Activated T-helper 1 cell treated with anti-CD3 and anti-CD28 coated beads, Interleukin-2, amount 50 U/mL, for 16 hours (primary cell): ENCODE data around the gene ARHGAP28.

Experiments used
- DNase-seq, 2 donors: peaks; one replicate each; pipeline ENCODE4 v3.0.0-alpha.2; 2020; ENCODE audit warnings: low read depth in 1 of 2, low spot score in 1 of 2

The ARHGAP28 gene

DNA sequence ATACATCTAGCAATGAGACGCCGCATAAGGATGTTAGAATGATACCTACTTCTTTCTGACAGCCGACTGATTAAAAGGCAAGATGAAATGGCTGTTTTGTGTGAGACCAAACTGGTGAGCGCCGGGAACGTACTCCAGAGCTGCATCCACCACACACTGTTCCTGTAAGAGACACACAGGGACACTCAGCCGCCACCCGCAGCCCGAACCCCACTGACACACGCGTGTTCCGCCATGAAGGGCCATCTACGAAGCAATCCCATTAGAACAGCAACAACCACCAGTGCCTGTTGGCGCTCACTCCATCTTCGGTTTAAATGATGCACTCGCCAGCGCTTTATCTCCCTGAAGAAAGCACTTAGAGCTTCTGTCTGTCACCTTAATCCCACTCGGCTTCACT, 225.8 kb downstream of the ARHGAP28 start:
- DNase-seq, result no peak

DNA sequence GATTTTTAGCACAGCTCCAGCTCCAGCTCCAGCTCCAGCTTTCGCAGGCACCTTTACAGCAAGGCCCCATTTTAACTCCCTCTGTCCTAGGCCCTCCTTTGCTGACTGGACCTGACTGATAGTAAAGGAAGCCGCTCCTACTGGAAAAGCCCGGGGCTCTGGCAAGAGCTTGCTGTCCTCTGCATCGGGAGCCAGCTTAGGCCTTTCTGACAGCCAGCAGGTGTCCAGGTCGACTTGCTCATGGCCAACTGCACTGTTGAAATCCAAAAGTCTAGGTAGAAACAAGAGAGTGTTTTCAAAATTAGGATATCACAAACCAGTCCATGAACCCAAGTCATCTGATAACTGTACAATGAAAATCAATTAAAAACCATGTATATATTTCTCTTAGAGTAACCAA, 227.0 kb downstream of the ARHGAP28 start:
- DNase-seq, result no peak

DNA sequence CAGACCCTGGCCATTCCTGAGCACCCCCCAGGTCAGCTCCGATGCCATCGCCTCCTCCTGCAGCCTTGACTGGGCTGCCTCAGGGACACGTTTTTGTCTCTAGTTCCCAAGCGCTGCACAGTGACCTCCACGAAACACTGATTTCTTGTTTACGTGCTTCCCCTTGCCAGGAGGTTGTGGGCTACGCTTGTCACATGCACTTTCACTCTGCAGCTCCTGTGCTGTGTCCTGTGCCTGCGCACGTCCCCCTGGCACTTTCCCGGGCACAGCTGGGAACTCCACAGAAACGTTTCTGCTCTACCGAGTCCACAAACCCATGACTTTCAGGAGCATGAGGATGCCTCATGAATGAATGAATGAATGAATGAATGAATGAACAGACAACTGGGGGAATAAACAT, 227.5 kb downstream of the ARHGAP28 start:
- DNase-seq, result no peak

DNA sequence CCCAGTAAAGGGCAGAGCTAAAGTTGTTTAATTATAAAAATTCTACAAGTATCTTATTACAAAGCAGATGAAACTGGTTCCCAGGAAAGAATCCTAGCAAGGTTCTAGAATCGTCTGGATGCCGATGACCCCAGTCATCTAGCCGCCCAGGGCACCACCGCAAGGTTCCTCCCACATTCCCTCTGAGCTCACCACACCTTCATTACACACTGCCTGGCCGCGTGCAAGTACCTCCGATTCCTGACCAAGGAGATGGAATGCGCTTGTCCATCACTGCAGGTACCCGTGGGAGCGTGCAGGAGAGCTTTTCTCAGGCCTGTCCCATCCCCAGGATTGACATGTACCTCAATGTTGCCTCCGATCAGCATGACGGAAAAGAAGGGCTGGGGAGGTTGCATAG, 229.6 kb downstream of the ARHGAP28 start:
- no peak for DNase-seq

DNA sequence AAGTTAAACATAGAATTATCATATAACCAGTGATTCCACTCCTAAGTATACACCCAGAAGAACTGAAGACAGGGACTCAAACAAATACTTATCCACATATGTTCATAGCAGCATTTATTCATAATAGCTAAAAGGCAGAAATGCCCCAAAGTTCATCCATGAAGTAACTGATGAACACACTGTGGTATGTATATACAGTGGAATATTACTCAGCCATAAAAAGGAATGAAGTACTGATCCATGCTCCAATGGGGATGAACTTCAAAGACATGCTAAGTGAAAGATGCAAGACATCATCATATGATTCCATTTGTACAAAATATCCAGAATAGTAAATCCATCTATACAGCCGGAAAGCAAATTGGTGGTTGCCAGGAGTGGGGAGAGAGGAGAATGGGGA, 230.6 kb downstream of the ARHGAP28 start:
- DNase-seq, result no peak

DNA sequence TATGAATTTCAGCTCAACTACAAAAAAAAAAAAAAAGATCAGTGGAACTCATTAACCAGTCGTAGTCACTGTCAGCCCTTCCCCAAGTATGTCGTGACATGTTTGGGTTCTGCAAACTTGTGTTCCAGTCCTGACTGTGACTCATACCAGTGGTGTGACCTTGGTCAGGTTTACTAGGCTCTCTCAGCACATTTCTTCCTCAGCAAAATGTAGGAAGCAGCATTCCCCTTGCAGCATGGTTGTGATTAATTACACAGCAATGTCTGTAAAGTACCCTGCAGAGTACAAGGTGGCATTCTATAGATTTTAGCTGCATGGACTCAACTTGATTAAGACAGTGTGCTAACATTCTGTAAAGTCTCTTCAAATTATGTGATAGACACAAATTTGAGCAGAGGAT, 231.1 kb downstream of the ARHGAP28 start:
- no peak for DNase-seq

DNA sequence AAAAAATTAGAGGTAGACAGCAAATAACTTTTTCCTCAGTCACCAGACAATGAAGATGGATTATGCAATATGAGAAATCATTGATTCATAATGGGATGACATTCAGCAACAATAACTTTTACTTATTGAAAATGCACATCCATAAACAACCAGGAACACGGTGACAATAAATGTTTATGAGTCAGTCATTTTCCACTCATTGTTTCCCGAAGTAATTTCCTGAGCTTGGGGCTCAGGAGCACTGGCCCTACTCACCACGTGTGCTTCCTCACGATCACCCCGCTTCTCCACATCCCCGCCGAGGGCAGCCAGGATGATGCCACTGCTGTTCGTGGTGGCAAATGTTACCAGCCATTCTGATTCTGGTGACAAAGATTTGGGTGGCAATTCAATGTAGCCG, 231.8 kb downstream of the ARHGAP28 start:
- no peak for DNase-seq

DNA sequence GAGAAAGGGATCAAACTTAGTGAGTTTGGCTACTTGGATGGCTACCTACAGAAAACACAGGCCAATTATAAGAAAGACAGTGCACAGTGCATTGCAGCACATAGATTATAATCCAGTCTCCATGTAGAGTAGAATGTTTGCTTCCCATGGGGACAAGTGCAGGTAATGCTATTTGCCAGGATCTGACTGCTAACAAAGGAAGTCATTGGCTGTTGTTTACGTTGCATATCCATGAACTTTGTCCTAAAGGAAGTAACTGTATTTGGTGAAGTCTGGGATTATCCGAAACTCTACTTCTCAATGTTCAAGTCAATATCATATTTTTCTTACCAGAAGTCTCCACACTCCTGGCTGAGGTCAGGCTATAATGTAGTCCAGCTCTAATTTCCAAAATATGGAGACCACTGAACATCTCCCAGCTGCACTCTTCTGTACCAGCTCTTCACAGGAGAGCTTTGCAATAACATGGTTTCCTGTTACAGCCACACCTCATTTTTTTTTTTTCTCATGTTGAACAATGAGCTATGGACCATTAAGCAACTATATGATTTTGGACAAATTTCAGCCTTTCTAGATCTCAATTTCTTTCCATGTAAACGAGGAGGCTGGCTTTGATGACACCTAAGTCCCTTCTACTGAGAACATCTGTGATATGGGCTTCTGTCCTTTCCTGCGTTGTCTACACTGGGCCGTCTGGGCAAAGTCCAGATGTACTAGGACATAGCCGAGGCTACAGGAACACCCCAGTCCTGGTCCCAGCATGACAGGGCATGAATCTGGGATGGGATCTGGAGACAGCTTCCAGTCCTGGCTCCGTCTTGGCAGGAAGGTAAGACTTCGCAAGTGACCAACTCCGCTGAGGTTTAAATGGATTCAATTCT, 233.3 kb downstream of the ARHGAP28 start:
- no peak for DNase-seq

- DNase-seq, result no peak
Measured at GRCh38 chr18:6963452-6964097, 234.1 kb downstream of the ARHGAP28 start.
